Stomach (tissue), 4 donors: Measurements from ENCODE around the gene SMOC2.

Experiments used
- CTCF ChIP-seq, 7 experiments: fragments of 450-650 bp in 4 of 7; fragments of 200-600 bp in 3 of 7; sonication (generic) in 3 of 7; IDR thresholded peaks; one replicate each; pipeline ENCODE4 v1.5.1; 2016 to 2019; ENCODE audit warnings: antibody characterized with exemption in 7 of 7, control low read depth in 2 of 7, mild to moderate bottlenecking in 1 of 7
- POLR2A ChIP-seq, 4 donors: fragments of 450-650 bp; IDR thresholded peaks; one replicate each; pipeline ENCODE4 v1.6.1; 2016; ENCODE audit warnings: antibody characterized with exemption in 4 of 4, control low read depth in 2 of 4, mild to moderate bottlenecking in 1 of 4, moderate library complexity in 1 of 4
- POLR2AphosphoS5 ChIP-seq, 3 donors: sonication (generic); formaldehyde crosslinking; IDR thresholded peaks; one replicate each; pipeline ENCODE4 v1.6.1; 2016; ENCODE audit warnings: antibody characterized with exemption in 3 of 3

DNA sequence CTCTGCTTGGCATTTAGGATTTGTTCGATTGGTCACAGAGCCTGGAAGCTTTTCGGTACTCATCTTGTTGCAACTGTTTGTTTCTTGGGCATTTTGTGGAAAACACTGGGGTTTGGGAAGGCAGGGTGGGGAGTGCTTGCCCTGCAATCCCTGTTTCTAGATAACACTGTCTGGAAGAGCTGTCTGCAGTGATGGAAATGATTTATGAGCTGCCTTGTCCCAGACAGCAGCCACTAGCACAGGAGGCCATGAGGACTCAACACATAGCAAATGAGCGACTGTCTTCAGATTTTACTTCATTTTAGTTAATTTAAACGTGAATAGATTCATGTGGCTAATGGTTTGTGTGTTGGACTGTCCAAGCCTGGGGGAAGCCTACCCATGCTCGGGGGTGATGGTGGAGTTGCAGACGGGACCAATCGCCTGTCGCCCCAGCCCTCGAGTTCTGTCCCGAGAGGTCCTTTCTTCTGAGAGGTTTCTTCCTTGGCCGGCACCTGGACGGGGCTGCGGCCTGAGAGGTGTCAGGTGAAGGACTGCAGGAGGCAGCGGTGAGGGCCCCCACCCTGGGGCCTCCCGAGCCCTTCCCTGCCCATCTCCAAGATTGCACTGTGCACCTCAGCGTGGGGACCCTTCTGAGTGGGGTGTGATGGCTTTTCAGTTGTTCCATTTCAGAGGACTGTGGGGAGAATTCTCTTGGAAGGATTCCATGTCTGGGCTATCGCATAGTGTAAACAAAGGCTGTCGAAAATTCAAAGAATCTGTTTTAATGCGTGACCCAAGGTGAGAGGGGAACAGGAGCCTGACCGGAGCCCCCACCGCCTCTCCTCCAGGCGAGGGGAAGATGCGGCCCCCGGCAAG is 55.4 kb downstream of the SMOC2 start:
- TF ChIP-seq POLR2AphosphoS5 (IDR thresholded peaks at IDR 0.05) (no peak), POLR2A (IDR thresholded peaks at IDR 0.05) (no peak), CTCF (IDR thresholded peaks at IDR 0.05) (no peak)
